HG03095 (cell line): Measurements from ENCODE around the gene OR6B2.

ENCODE experiments used
- ATAC-seq: cut with Tn5 transposase; IDR thresholded peaks from one replicate; pipeline ENCODE4 v1.9.1; 2021; ENCODE audit warnings: moderate library complexity; ENCODE audit not compliant: unreplicated experiment

OR6B2 gene

GRCh38 chr2:240042740-240043139 lies 12.5 kb upstream of the OR6B2 start:
- no peak for ATAC-seq

- no peak for ATAC-seq
Observed at GRCh38 chr2:240041363-240041762, 11.1 kb upstream of the OR6B2 start.

DNA sequence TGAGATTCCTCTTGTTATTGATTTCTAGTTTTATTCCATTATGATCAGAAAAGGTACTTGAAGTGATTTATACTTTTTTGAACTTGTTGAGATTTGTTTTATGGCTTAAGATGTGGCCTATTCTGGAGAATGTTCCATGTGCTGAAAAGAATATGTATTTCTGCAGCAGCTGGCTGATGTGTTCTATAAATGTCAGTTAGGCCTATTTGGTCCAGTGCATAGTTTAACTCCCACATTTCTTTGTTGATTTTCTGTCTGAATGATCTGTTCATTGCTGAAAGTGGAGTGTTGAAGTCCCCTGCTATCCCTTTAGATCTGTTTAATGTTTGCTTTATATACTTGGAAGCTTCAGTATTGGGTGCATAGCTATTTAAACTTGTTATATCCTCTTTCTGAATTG lies 7.1 kb upstream of the OR6B2 start:
- ATAC-seq: no peak

DNA sequence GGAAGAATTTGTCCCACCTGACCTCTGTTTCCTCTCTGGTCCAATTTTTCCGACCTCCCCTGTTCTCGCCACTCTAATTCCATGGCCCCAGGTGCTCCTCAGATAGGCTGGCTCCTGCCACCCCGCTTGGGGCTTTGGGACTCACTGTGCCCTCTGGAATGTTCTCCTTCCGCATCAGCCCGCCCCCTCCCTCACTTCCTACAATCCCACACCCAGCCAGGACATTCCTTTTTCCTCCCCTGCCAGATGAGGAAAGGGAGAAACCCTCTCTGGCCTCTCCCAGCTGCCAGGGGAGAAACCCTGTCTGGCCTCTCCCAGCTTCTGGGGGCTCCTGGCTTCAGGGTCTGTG lies 3.1 kb upstream of the OR6B2 start:
- ATAC-seq: no peak

GRCh38 chr2:240032406-240033329 lies 2.4 kb upstream of the OR6B2 start:
- no peak for ATAC-seq

DNA sequence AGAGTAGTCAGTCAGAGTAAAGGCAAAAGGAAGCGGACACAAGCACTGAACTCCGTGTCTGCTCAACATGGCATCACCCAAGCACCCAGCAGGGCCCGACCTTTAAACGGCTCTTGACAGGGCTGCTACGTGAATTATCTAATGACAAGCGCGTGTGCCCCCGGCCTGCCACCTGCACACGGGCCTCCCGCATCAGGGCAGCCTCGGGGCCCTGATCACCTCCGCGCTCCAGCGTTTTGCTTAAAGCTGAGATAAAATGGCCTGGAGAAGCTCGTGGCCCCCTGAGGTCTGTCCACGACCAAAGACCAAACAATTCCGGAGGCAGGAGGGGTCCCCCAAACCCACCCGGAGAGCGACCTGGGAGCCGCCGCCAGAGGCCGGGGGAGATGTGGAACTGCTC lies 5.5 kb downstream of the OR6B2 start:
- ATAC-seq: peak; percentile 10

GRCh38 chr2:240023792-240024191 lies 6.4 kb downstream of the OR6B2 start:
- no peak for ATAC-seq

DNA sequence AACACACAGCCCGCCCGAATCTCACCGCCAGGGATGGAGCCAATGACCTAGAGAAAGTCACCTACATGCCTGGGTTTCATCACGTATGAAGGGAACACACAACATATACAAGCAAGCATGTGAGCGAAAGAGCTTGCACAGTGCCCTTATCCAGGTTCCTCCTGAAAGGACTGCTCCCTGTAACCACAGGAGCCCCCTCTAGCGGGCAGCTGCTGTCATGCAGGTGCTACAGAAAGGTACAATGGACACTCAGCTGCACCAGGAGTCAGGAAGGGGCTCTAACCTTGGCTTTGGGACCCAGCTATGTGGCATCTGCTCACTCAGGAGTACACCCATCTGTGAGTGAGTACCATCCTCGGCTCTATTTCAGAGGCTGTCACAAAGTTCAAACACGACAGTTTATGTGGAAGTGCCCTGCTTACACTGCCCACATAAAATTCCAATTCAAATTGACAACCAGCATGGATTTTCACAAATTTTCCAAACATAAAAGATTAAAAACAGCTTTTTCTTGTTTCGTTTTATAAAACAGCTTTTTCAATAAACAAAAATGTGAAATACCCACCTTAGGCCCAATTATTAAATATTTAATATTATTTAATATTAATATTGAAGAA lies 8.6 kb downstream of the OR6B2 start:
- ATAC-seq: no peak

DNA sequence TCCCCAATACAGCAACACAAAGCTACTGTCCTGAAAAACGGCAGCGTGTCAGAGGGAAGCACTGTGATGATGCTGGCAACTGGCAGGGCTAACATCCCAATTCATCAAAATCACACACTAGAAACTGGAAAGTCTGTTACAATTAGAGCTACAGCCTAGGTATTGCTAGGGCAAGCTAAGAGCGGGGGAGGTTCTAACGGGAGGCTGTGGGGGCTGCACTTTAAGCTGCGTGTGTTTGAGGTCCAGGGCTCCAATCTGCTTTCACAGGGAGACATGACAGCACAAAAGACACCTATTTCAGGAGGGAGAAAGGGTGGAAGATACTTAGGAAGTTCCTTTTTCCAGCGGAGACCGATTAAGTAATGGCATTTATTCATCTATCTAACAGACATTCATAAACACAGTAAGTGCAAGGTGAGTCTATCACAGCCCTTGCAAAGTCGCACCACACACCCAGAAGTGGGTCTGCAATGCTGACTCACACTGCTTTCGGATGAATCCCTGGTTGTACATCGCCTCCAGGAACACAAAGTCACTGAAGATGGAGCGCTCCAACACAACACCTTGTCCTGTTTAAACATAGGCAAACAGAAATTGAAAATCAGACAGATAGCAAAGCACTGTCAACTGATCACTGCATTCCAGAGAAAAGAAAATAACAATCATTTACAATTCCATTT lies 12.0 kb downstream of the OR6B2 start:
- ATAC-seq: no peak

DNA sequence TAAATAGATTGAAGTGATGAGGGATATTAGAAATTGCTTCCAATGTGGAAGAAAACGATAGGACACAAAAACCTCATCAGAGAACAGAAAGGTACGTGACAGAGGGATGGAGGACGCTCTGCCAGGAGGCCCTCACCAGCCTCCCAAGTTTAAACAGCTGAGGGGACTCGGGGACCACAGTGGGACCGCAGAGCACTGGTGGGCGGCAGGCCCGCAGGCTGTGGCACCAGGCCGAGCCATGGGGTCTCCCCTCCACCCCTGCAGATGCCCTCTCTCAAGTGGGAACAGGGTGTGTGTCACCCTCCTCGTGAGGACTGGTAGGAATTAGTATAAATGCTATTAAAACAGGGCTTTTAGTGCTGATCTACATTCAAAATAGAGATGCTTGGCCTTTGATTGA lies 15.9 kb downstream of the OR6B2 start:
- ATAC-seq: no peak

DNA sequence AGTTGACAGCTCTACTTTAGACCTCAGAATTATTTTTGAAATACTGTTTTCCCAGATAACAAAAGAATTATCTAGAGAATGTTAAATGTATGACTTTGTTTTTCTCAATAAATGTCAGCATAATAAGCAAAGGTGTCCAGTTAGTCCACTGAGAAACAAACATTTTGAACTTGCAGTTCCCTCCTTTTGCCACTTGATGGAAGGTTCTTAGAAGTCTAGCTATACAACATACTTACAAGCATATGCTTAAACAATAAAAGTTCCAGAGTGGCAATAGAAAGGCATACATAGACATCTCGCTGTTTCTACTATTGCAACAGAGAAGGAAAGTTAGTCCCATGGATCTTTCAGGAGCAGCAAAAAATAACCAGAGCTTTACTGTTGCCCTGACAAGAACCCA lies 16.9 kb downstream of the OR6B2 start:
- ATAC-seq: no peak

- ATAC-seq: no peak
Observed at GRCh38 chr2:240002983-240003382, 27.2 kb downstream of the OR6B2 start.

DNA sequence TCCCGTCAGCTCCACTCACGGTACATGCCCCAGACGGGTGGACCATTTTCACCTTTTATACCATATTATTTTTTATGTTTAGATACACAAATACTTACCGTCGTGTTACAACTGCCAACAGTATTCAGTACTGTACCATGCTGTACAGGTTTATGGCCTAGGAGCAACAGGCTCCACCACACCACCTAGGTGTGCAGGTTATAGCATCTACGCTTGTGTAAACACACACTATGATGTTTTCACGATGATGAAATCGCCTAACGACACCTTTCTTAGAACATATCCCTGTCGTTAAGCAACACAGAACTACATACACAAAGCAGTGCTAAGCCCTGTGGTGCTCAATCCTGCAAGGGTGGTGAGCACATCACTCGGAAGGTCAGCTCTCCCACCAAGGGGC lies 29.6 kb downstream of the OR6B2 start:
- no peak for ATAC-seq

DNA sequence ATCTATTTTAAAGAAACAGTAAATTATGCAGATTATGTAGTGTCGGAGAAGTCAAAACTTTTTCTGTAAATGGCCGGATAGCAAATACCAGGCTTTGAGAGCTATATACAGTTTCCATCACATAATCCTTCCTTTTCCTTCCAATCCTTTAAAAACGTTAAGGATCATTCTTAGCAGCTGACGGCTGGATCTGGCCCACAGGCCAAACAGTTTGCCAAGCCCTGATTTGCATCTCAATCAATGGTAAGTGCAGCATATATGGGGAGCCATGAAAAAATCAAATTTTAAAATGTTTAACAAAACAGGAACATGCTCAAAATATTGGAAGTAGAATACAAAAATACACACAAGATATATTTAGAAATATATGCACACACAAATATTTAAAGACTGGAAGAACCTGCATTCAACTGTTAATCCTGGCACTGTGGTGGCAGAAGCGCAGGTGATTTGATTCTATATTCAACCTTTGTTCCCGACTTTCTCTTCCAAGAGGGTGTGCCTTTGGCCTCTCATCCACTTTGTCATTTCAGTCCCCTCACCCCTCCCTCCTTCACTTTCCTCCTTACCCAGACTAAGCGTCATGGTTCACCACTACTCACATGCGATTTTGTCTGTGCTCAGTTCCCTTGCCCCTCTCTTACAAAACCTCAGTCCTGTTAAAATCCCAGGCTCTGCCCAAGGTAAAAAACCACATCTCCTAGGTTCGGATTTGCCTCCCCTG lies 32.4 kb downstream of the OR6B2 start:
- ATAC-seq: no peak

DNA sequence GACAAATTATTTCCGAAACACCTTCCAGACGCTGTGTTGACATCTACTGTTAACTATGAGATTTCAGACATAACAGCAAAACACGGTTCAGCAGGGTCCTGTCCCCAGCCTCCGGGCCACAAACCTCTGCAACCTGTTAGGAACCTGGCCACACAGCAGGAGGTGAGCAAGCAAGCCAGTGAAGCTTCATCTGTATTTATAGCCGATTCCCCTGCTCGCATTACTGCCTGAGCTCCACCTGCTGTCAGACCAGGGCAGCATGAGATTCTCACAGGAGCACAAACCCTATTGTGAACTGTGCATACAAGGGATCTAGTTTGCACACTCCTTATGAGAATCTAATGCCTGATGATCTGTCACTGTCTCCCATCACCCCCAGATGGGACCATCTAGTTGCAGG lies 36.1 kb downstream of the OR6B2 start:
- ATAC-seq: no peak

GRCh38 chr2:239993291-239993690 lies 36.9 kb downstream of the OR6B2 start:
- no peak for ATAC-seq

DNA sequence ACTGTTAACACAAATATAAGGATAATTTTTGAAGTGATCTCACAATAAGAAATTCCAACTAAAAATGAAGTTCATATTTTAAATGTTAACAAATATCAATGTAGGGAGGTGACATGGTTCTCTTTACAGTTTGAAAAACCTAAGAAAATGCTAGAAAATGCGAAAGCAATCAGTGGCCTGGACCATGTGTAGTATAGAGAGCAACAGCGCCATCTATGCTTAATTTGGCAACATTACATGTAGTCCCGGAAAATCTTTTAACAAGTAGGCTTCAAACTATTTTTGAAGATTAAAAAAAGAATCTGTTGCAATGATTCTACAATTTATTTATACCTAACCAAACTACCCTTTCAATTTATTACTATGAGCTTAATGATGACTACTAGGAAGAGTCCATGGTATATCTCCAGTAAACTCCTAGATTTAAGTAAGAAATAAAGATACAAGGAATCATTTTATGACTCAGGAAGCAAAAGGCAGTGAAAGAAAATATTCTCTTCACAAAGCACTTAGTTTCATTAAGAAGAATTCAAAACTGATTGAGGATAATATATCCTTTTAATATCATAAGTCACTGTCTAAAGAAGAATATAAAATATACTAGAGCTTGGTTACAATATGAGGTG lies 38.4 kb downstream of the OR6B2 start:
- no peak for ATAC-seq

DNA sequence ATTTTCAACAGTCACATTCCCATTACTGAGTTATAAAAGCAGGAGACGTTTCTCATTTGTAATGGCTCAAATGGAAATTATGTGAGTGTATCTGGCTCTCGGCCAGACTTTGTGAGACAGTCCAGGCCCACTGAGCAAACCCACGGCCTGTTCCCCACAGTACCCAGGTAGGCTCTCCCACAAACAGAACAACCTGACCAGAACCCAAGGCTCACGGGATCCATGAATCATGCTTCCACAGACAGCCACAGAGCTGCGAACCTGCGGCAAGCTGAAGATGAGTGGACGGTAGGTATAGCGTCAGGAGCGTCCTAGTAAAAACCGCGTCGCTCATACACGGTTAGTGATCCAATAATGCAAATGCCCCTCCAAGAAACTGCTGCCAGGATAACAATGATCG lies 39.3 kb downstream of the OR6B2 start:
- no peak for ATAC-seq

DNA sequence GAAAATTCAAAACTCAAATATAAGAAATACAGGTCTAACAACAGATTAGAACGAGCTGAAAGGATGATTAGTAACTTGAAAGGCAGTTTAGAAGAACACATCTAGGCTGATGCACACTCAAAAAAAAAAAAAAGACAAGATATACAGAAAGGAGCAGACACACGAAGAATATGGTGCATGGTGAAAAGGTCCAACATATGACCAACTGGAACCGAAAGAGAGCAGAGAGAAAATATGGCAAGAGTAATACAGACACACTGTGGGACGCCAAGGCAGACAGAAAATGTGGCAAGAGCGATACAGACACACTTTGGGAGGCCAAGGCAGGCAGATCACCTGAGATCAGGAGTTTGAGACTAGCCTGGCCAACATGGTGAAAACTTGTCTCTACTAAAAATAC lies 44.9 kb downstream of the OR6B2 start:
- ATAC-seq: no peak

GRCh38 chr2:239984421-239985194 lies 45.6 kb downstream of the OR6B2 start:
- ATAC-seq: no peak
